Trophoblast cell (in vitro differentiated cells and primary cell): Measurements from ENCODE around the gene SLC17A8.

ENCODE experiments used
- DNase-seq, 2 donors: peaks; one replicate each; pipeline ENCODE4 v3.0.0-alpha.2; 2016
- H2AFZ ChIP-seq: 2 replicates; pipeline ENCODE4 v1.6.1; 2013; ENCODE audit warnings: low read length, moderate library complexity, mild to moderate bottlenecking; ENCODE audit not compliant: insufficient read depth, poor library complexity
- H2AK5ac ChIP-seq: 2 replicates; pipeline ENCODE4 v1.6.1; 2013; ENCODE audit warnings: mild to moderate bottlenecking, low read length
- H2BK120ac ChIP-seq: 2 replicates; pipeline ENCODE4 v1.6.1; 2013; ENCODE audit warnings: low read length, mild to moderate bottlenecking, moderate library complexity; ENCODE audit not compliant: insufficient read depth, poor library complexity
- H2BK12ac ChIP-seq: 2 replicates; pipeline ENCODE4 v1.6.1; 2013; ENCODE audit warnings: mild to moderate bottlenecking, low read length, moderate library complexity
- H2BK5ac ChIP-seq: 2 replicates; pipeline ENCODE4 v1.6.1; 2013; ENCODE audit warnings: low read length, low read depth, moderate library complexity, mild to moderate bottlenecking; ENCODE audit not compliant: poor library complexity
- H3K14ac ChIP-seq: 2 replicates; pipeline ENCODE4 v1.6.1; 2013; ENCODE audit warnings: mild to moderate bottlenecking, low read length
- H3K18ac ChIP-seq: 2 replicates; pipeline ENCODE4 v1.6.1; 2013; ENCODE audit warnings: mild to moderate bottlenecking, low read length
- H3K23ac ChIP-seq: 2 replicates; pipeline ENCODE4 v1.6.1; 2013; ENCODE audit warnings: low read length
- H3K27ac ChIP-seq: 2 replicates; pipeline ENCODE4 v1.5.1; 2013; ENCODE audit warnings: low read depth, mild to moderate bottlenecking, inconsistent platforms, low read length, moderate library complexity
- H3K27me3 ChIP-seq: 2 replicates; pipeline ENCODE4 v1.6.1; 2013; ENCODE audit warnings: inconsistent platforms, mild to moderate bottlenecking, low read length, moderate library complexity; ENCODE audit not compliant: insufficient read depth
- H3K36me3 ChIP-seq, 2 experiments: 1 replicate in 1 of 2; 2 replicates in 1 of 2; pipeline ENCODE4 v1.6.1; 2013; ENCODE audit warnings: low read length in 2 of 2, mild to moderate bottlenecking in 2 of 2, moderate library complexity in 1 of 2; ENCODE audit not compliant: insufficient read depth in 2 of 2, control insufficient read depth in 1 of 2
- H3K4ac ChIP-seq: 2 replicates; pipeline ENCODE4 v1.6.1; 2013; ENCODE audit warnings: low read depth, mild to moderate bottlenecking, low read length, moderate library complexity
- H3K4me1 ChIP-seq, 2 experiments: 1 replicate in 1 of 2; 2 replicates in 1 of 2; pipeline ENCODE4 v1.6.1; 2013; ENCODE audit warnings: low read length in 2 of 2, mild to moderate bottlenecking in 2 of 2, moderate library complexity in 1 of 2; ENCODE audit not compliant: insufficient read depth in 2 of 2, control insufficient read depth in 1 of 2
- H3K4me2 ChIP-seq: 2 replicates; pipeline ENCODE4 v1.6.1; 2013; ENCODE audit warnings: inconsistent platforms, mild to moderate bottlenecking, low read length, moderate library complexity
- H3K4me3 ChIP-seq: 2 replicates; pipeline ENCODE4 v1.5.1; 2013; ENCODE audit warnings: mild to moderate bottlenecking, low read depth, low read length, inconsistent platforms
- H3K79me1 ChIP-seq: one replicate; pipeline ENCODE4 v1.6.1; 2013; ENCODE audit warnings: low read length
- H3K79me2 ChIP-seq: 2 replicates; pipeline ENCODE4 v1.6.1; 2013; ENCODE audit warnings: low read length, mild to moderate bottlenecking; ENCODE audit not compliant: control insufficient read depth, insufficient read depth, poor library complexity
- H3K9ac ChIP-seq: 2 replicates; pipeline ENCODE4 v1.6.1; 2013; ENCODE audit warnings: mild to moderate bottlenecking, low read length
- H3K9me3 ChIP-seq: 2 replicates; pipeline ENCODE4 v1.6.1; 2013; ENCODE audit warnings: low read depth, mild to moderate bottlenecking, control low read depth, inconsistent platforms, low read length; ENCODE audit not compliant: insufficient read depth
- H4K12ac ChIP-seq: 2 replicates; pipeline ENCODE4 v1.6.1; 2013; ENCODE audit warnings: low read depth, mild to moderate bottlenecking, low read length, moderate library complexity
- H4K8ac ChIP-seq: 2 replicates; pipeline ENCODE4 v1.6.1; 2013; ENCODE audit warnings: low read depth, mild to moderate bottlenecking, low read length, moderate library complexity
- H4K91ac ChIP-seq: one replicate; pipeline ENCODE4 v1.6.1; 2013; ENCODE audit warnings: low read depth, mild to moderate bottlenecking, low read length, moderate library complexity
- WGBS: extraction: QIAGEN DNeasy Blood & Tissue Kit; methylation state at CpG from one replicate; pipeline ENCODE4 v1.1.7; 2013; ENCODE audit warnings: missing lambda C conversion rate; ENCODE audit not compliant: insufficient read length, insufficient coverage; ENCODE audit errors: extremely low coverage; 5-methylcytosine and 5-hydroxymethylcytosine counted together

The SLC17A8 gene

GRCh38 chr12:100359248-100359647, 2.4 kb downstream of the SLC17A8 start:
- WGBS = no CpG with 5 or more reads among the region's 3 CpGs
- no peaks in the 10 kb centered on the region for H3K9me3 ChIP-seq
- H2BK120ac ChIP-seq = no peak overlapping the region
- no peak overlapping the region for H3K27ac ChIP-seq
- H3K18ac ChIP-seq = no peak overlapping the region
- no peak overlapping the region for H3K23ac ChIP-seq
- H4K12ac ChIP-seq = no peak overlapping the region
- H3K14ac ChIP-seq = no peak overlapping the region
- no peak overlapping the region for H2BK5ac ChIP-seq
- peaks cover 6 to 7% of the 10 kb centered on the region in 2 experiments for H3K4me1 ChIP-seq
- no peak overlapping the region for H2AFZ ChIP-seq
- DNase-seq = no peak
- H3K36me3 ChIP-seq = no peaks in the 10 kb centered on the region
- H3K79me1 ChIP-seq = no peaks in the 10 kb centered on the region
- H3K4me2 ChIP-seq = no peak overlapping the region
- no peak overlapping the region for H4K91ac ChIP-seq
- no peak overlapping the region for H3K4me3 ChIP-seq
- H2BK12ac ChIP-seq = no peak overlapping the region
- no peak overlapping the region for H3K4ac ChIP-seq
- H2AK5ac ChIP-seq = no peak overlapping the region
- no peak overlapping the region for H3K9ac ChIP-seq
- no peaks in the 10 kb centered on the region for H3K79me2 ChIP-seq
- H3K27me3 ChIP-seq = no peaks in the 10 kb centered on the region
- no peak overlapping the region for H4K8ac ChIP-seq

- Histone ChIP-seq H3K9me3 (peaks cover 2% of the 10 kb centered on the region), H2AK5ac (no peak overlapping the region), H4K91ac (no peak overlapping the region), H3K79me2 (no peaks in the 10 kb centered on the region), H4K8ac (no peak overlapping the region), H3K27ac (no peak overlapping the region), H2BK5ac (no peak overlapping the region), H3K23ac (no peak overlapping the region), H3K36me3 (no peaks in the 10 kb centered on the region), H3K79me1 (no peaks in the 10 kb centered on the region), H3K4me1 (peaks cover 6 to 7% of the 10 kb centered on the region in 2 experiments), H3K4ac (no peak overlapping the region), H3K18ac (no peak overlapping the region), H3K27me3 (no peaks in the 10 kb centered on the region), H2BK12ac (no peak overlapping the region), H3K14ac (no peak overlapping the region), H2AFZ (no peak overlapping the region), H3K4me3 (no peak overlapping the region), H4K12ac (no peak overlapping the region), H2BK120ac (no peak overlapping the region), H3K9ac (no peak overlapping the region), H3K4me2 (no peak overlapping the region)
- no CpG with 5 or more reads among the region's 2 CpGs for WGBS
- DNase-seq = peak in 1 of 2 donors; percentile 54
These were observed 2.9 kb downstream of the SLC17A8 start for GRCh38 chr12:100359822-100360221.

- H2AK5ac ChIP-seq = no peak overlapping the region
- H3K14ac ChIP-seq = no peak overlapping the region
- no peak overlapping the region for H4K91ac ChIP-seq
- H3K18ac ChIP-seq = no peak overlapping the region
- H3K4me1 ChIP-seq = peaks cover 6 to 7% of the 10 kb centered on the region in 2 experiments
- no peak overlapping the region for H3K9ac ChIP-seq
- H3K23ac ChIP-seq = no peak overlapping the region
- H3K27ac ChIP-seq = no peak overlapping the region
- H3K79me2 ChIP-seq = no peaks in the 10 kb centered on the region
- H3K79me1 ChIP-seq = no peaks in the 10 kb centered on the region
- no peak overlapping the region for H4K12ac ChIP-seq
- DNase-seq = no peak
- H2BK12ac ChIP-seq = no peak overlapping the region
- H2AFZ ChIP-seq = no peak overlapping the region
- H3K4ac ChIP-seq = no peak overlapping the region
- no peak overlapping the region for H4K8ac ChIP-seq
- no peak overlapping the region for H2BK120ac ChIP-seq
- H3K4me3 ChIP-seq = no peak overlapping the region
- H3K4me2 ChIP-seq = peak overlapping the region; percentile 9
- H3K36me3 ChIP-seq = no peaks in the 10 kb centered on the region
- H3K9me3 ChIP-seq = peaks cover 2% of the 10 kb centered on the region
- no peak overlapping the region for H2BK5ac ChIP-seq
- H3K27me3 ChIP-seq = no peaks in the 10 kb centered on the region
These were observed 3.6 kb downstream of the SLC17A8 start for GRCh38 chr12:100360450-100360849.

- H2BK5ac ChIP-seq = no peak overlapping the region
- no peak overlapping the region for H4K8ac ChIP-seq
- H3K4me3 ChIP-seq = no peak overlapping the region
- no peak overlapping the region for H2AK5ac ChIP-seq
- H3K18ac ChIP-seq = no peak overlapping the region
- no peak overlapping the region for H3K23ac ChIP-seq
- DNase-seq = no peak
- no peak overlapping the region for H3K27ac ChIP-seq
- H3K79me1 ChIP-seq = no peaks in the 10 kb centered on the region
- H3K79me2 ChIP-seq = no peaks in the 10 kb centered on the region
- peaks cover 6 to 7% of the 10 kb centered on the region in 2 experiments for H3K4me1 ChIP-seq
- H3K4ac ChIP-seq = no peak overlapping the region
- H2BK120ac ChIP-seq = no peak overlapping the region
- H4K12ac ChIP-seq = no peak overlapping the region
- no peak overlapping the region for H3K14ac ChIP-seq
- H3K4me2 ChIP-seq = no peak overlapping the region
- no peak overlapping the region for H3K9ac ChIP-seq
- H3K27me3 ChIP-seq = no peaks in the 10 kb centered on the region
- no peak overlapping the region for H4K91ac ChIP-seq
- no peak overlapping the region for H2BK12ac ChIP-seq
- no peaks in the 10 kb centered on the region for H3K36me3 ChIP-seq
- no peak overlapping the region for H2AFZ ChIP-seq
- H3K9me3 ChIP-seq = peaks cover 2% of the 10 kb centered on the region
- WGBS = no CpG with 5 or more reads among the region's 4 CpGs
These were observed 7.5 kb downstream of the SLC17A8 start for GRCh38 chr12:100364324-100364723.
